Esophagus squamous epithelium (tissue), 4 donors: ENCODE measurements around the gene MAP3K7CL.

Experiments
- CTCF ChIP-seq, 6 experiments: fragments of 450-650 bp in 4 of 6; fragments of 200-600 bp in 2 of 6; sonication (generic) in 2 of 6; IDR thresholded peaks; one replicate each; pipeline ENCODE4 v1.5.1; 2016 to 2019; ENCODE audit warnings: antibody characterized with exemption in 6 of 6, mild to moderate bottlenecking in 4 of 6, moderate library complexity in 4 of 6
- POLR2A ChIP-seq, 4 donors: fragments of 450-650 bp; IDR thresholded peaks; one replicate each; pipeline ENCODE4 v1.6.1; 2017; ENCODE audit warnings: antibody characterized with exemption in 4 of 4, mild to moderate bottlenecking in 4 of 4, moderate library complexity in 3 of 4

- TF ChIP-seq CTCF (IDR thresholded peaks at IDR 0.05): no peak
- no peak for TF ChIP-seq POLR2A (IDR thresholded peaks at IDR 0.05)
Measured at GRCh38 chr21:29205988-29206387, 75.5 kb downstream of the MAP3K7CL start.
